ENCODE measurements around the gene MGAT3.

MGAT3 gene

GRCh38 chr22:39534092-39534506 lies 77.3 kb downstream of the MGAT3 start:
- no peak for FAIRE-seq

GRCh38 chr22:39534591-39535356 lies 78.0 kb downstream of the MGAT3 start:
- FAIRE-seq: no peak

- no peak for FAIRE-seq
These were observed 78.5 kb downstream of the MGAT3 start for GRCh38 chr22:39535357-39535725.

GRCh38 chr22:39535831-39536449 lies 79.1 kb downstream of the MGAT3 start:
- no peak for FAIRE-seq

GRCh38 chr22:39536711-39537110 lies 79.9 kb downstream of the MGAT3 start:
- FAIRE-seq: no peak

GRCh38 chr22:39537975-39538374 lies 81.2 kb downstream of the MGAT3 start:
- FAIRE-seq: no peak
